Chondrocyte (in vitro differentiated cells): Measurements from ENCODE around the gene GRK6. TPM values are rescaled to one million over a fixed set of nuclear protein-coding genes. Genes with fewer than 3 reads are reported as not detected.

Experiments used
- DNase-seq: peaks from one replicate; pipeline ENCODE4 v3.0.0; 2021; ENCODE audit warnings: mixed read lengths, low spot score
- H3K27ac Mint-ChIP-seq: one replicate; pipeline ENCODE4 v1.8.0; 2021; ENCODE audit warnings: mild to moderate bottlenecking, moderate library complexity, mixed read lengths; ENCODE audit not compliant: unreplicated experiment
- H3K27me3 Mint-ChIP-seq: 2 replicates; pipeline ENCODE4 v1.8.0; 2021; ENCODE audit warnings: low read depth, mixed read lengths
- H3K36me3 Mint-ChIP-seq: 2 replicates; pipeline ENCODE4 v1.8.0; 2021; ENCODE audit warnings: low read depth, mixed read lengths
- H3K4me1 Mint-ChIP-seq: 2 replicates; pipeline ENCODE4 v1.8.0; 2021; ENCODE audit warnings: low read depth, mild to moderate bottlenecking, mixed read lengths
- H3K4me3 Mint-ChIP-seq: one replicate; pipeline ENCODE4 v1.8.0; 2021; ENCODE audit warnings: mild to moderate bottlenecking, moderate library complexity, mixed read lengths; ENCODE audit not compliant: unreplicated experiment
- H3K9me3 Mint-ChIP-seq: 2 replicates; pipeline ENCODE4 v1.8.0; 2021; ENCODE audit warnings: low read depth, mixed read lengths
- CTCF ChIP-seq: fragments of 200-600 bp; sonication (generic); IDR thresholded peaks from 2 replicates; pipeline ENCODE4 v1.5.0; 2021; ENCODE audit warnings: antibody characterized with exemption, mild to moderate bottlenecking, moderate library complexity
- total RNA-seq: library from RNA; stranded (reverse); gene quantifications from 3 replicates; pipeline ENCODE4 v1.2.1, GENCODE V29; 2021

The GRK6 gene
- total RNA-seq, 1 donor from 2014 or later, result 26.3 TPM

GRCh38 chr5:177393206-177393765 lies 33.2 kb upstream of the GRK6 start:
- DNase-seq, result no peak
- no peak overlapping the region for H3K27ac Mint-ChIP-seq
- no peaks in the 10 kb centered on the region for H3K9me3 Mint-ChIP-seq
- peaks cover 2% of the 10 kb centered on the region for H3K27me3 Mint-ChIP-seq
- TF ChIP-seq CTCF, result no peak
- no peak overlapping the region for H3K4me3 Mint-ChIP-seq
- H3K36me3 Mint-ChIP-seq, result no peaks in the 10 kb centered on the region
- H3K4me1 Mint-ChIP-seq, result peaks cover 19% of the 10 kb centered on the region

GRCh38 chr5:177393990-177394389 lies 32.5 kb upstream of the GRK6 start:
- Mint-ChIP-seq H3K4me3 (no peak overlapping the region), H3K9me3 (no peaks in the 10 kb centered on the region), H3K4me1 (peaks cover 15% of the 10 kb centered on the region), H3K27me3 (peaks cover 2% of the 10 kb centered on the region), H3K36me3 (no peaks in the 10 kb centered on the region), H3K27ac (no peak overlapping the region)
- TF ChIP-seq CTCF, result no peak
- no peak for DNase-seq

- H3K27me3 Mint-ChIP-seq, result peaks cover 2% of the 10 kb centered on the region
- DNase-seq, result no peak
- no peaks in the 10 kb centered on the region for H3K4me1 Mint-ChIP-seq
- H3K36me3 Mint-ChIP-seq, result no peaks in the 10 kb centered on the region
- H3K9me3 Mint-ChIP-seq, result no peaks in the 10 kb centered on the region
- H3K4me3 Mint-ChIP-seq, result no peak overlapping the region
- H3K27ac Mint-ChIP-seq, result no peak overlapping the region
- TF ChIP-seq CTCF, result no peak
Measured at GRCh38 chr5:177396078-177396477, 30.4 kb upstream of the GRK6 start.

DNA sequence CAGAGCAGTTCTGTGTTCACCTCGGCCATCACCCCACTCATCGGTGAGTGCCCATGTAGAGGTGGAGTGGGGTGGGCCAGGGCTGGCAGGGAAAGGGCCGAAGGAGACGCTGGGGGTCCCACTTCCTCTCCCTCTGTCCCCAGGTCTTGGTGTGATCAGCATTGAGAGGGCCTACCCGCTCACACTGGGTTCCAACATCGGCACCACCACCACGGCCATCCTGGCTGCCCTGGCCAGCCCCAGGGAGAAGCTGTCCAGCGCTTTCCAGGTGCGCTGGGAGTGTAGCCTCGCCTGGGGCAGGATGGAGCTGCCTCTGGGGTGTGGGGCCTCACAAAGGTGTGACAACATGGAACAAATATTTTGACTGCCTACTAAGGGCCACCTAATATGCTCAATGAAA lies 29.7 kb upstream of the GRK6 start:
- no peak for DNase-seq
- H3K36me3 Mint-ChIP-seq, result no peaks in the 10 kb centered on the region
- no peak overlapping the region for H3K4me3 Mint-ChIP-seq
- H3K27me3 Mint-ChIP-seq, result peaks cover 2% of the 10 kb centered on the region
- H3K4me1 Mint-ChIP-seq, result no peaks in the 10 kb centered on the region
- H3K27ac Mint-ChIP-seq, result no peak overlapping the region
- H3K9me3 Mint-ChIP-seq, result no peaks in the 10 kb centered on the region
- no peak for TF ChIP-seq CTCF

- TF ChIP-seq CTCF, result no peak
- peaks cover 7% of the 10 kb centered on the region for H3K4me1 Mint-ChIP-seq
- H3K9me3 Mint-ChIP-seq, result no peaks in the 10 kb centered on the region
- H3K27me3 Mint-ChIP-seq, result peaks cover 6% of the 10 kb centered on the region
- H3K27ac Mint-ChIP-seq, result no peak overlapping the region
- no peaks in the 10 kb centered on the region for H3K36me3 Mint-ChIP-seq
- DNase-seq, result no peak
- no peak overlapping the region for H3K4me3 Mint-ChIP-seq
Measured at GRCh38 chr5:177397875-177398390, 28.5 kb upstream of the GRK6 start.
